Loucy (cell line): ENCODE measurements around the gene STEAP4.

Source experiments
- EZH2phosphoT487 ChIP-seq: fragments of 200-600 bp; IDR thresholded peaks from 2 replicates; pipeline ENCODE4 v1.6.1; 2018; ENCODE audit warnings: antibody characterized with exemption, mild to moderate bottlenecking, moderate library complexity, borderline replicate concordance
- TF ChIP-seq, protein P1 (sequence below): fragments of 200-600 bp; sonication (generic); conservative IDR thresholded peaks from 2 replicates; pipeline ENCODE4 v1.5.1; 2014; ENCODE audit warnings: mild to moderate bottlenecking, antibody characterized with exemption, low read length

DNA sequence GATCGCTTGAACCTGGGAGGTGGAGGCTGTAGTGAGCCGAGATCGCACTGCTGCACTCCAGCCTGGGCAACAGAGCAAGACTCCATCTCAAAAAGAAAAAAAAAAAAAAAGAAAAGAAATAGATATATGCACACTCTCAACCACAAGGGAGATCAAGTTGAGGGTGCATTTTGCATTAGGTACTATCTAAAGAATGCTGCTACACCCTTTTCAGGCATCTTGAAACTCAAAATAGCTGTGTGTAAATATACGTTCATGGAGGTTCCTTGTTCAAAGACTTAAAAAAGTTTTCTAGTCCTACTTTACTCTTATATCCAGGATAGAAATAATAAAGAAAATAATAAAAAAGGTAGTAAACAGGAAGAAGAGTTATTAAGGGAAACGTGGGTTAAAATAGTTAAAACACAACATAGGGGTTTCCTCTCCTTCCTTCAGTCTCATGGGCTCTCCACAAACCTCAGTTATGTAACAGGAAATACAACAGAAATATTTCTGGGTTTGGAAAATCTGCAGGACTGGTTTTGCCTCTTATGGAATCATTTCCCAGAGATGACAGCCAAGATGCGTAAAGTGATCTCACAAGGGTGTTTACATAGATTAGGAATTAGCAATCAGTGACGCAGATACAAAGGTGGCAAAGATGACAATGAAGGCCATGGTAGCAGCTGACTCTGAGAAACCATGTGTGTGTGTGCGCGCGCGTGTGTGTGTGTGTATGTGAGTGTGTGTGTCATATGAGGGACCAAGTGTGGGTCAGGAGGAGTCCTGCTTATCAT, 15.1 kb downstream of the STEAP4 start:
- TF ChIP-seq, protein P1, sequence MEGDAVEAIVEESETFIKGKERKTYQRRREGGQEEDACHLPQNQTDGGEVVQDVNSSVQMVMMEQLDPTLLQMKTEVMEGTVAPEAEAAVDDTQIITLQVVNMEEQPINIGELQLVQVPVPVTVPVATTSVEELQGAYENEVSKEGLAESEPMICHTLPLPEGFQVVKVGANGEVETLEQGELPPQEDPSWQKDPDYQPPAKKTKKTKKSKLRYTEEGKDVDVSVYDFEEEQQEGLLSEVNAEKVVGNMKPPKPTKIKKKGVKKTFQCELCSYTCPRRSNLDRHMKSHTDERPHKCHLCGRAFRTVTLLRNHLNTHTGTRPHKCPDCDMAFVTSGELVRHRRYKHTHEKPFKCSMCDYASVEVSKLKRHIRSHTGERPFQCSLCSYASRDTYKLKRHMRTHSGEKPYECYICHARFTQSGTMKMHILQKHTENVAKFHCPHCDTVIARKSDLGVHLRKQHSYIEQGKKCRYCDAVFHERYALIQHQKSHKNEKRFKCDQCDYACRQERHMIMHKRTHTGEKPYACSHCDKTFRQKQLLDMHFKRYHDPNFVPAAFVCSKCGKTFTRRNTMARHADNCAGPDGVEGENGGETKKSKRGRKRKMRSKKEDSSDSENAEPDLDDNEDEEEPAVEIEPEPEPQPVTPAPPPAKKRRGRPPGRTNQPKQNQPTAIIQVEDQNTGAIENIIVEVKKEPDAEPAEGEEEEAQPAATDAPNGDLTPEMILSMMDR, result no peak
- no peak for TF ChIP-seq EZH2phosphoT487
